LNCaP clone FGC (cell line): ENCODE data around the gene RAB1B.

Source experiments
- DNase-seq: peaks from one replicate; pipeline ENCODE4 v3.0.0-alpha.2; 2011; ENCODE audit warnings: low read depth
- H3K4me3 ChIP-seq: 2 replicates; pipeline ENCODE4 v1.5.1; 2011; ENCODE audit warnings: mild to moderate bottlenecking, low read depth, low read length, control low read depth
- TF ChIP-seq, protein P1 (sequence below): IDR thresholded peaks from 2 replicates; pipeline ENCODE4 v1.5.1; 2012; ENCODE audit warnings: mild to moderate bottlenecking; ENCODE audit not compliant: control insufficient read depth, insufficient read depth; ENCODE audit errors: extremely low read depth

RAB1B gene

DNA sequence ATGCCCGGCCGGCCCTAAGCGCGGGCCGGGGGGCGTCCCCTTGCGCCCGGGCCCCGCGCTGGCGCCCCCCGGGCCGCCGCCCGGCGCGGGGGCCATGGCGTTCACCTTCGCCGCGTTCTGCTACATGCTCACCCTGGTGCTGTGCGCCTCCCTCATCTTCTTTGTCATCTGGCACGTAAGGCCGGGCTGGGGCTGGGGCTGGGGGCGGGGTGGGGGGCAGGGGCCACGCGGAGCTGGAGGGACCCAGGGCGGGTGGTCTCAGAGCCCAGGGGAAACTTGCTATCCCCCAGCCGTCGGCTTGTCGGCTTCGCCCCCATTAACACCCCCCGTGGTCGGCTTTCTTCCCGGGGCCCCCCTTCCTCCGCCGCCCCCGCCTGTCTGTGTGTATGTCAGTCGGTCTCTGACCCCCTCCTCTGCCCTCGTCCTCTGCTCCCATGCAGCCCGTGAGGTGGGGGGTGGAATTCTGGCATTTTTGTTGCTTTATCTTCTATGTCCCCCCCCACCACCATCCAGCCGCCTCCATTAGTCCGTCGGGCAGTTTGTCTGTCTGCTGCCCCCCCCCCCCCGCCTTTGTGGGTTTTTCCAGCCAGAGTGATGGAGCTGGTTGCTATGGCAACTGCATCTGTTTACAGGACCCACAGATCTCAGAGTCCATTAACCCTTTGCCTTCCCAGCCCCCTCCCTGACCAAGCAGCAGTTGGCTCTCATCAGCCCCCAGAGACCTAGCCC, 10.1 kb downstream of the RAB1B start:
- H3K4me3 ChIP-seq: no peak overlapping the region
- no peak for DNase-seq
- TF ChIP-seq, protein P1, sequence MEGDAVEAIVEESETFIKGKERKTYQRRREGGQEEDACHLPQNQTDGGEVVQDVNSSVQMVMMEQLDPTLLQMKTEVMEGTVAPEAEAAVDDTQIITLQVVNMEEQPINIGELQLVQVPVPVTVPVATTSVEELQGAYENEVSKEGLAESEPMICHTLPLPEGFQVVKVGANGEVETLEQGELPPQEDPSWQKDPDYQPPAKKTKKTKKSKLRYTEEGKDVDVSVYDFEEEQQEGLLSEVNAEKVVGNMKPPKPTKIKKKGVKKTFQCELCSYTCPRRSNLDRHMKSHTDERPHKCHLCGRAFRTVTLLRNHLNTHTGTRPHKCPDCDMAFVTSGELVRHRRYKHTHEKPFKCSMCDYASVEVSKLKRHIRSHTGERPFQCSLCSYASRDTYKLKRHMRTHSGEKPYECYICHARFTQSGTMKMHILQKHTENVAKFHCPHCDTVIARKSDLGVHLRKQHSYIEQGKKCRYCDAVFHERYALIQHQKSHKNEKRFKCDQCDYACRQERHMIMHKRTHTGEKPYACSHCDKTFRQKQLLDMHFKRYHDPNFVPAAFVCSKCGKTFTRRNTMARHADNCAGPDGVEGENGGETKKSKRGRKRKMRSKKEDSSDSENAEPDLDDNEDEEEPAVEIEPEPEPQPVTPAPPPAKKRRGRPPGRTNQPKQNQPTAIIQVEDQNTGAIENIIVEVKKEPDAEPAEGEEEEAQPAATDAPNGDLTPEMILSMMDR: no peak

DNA sequence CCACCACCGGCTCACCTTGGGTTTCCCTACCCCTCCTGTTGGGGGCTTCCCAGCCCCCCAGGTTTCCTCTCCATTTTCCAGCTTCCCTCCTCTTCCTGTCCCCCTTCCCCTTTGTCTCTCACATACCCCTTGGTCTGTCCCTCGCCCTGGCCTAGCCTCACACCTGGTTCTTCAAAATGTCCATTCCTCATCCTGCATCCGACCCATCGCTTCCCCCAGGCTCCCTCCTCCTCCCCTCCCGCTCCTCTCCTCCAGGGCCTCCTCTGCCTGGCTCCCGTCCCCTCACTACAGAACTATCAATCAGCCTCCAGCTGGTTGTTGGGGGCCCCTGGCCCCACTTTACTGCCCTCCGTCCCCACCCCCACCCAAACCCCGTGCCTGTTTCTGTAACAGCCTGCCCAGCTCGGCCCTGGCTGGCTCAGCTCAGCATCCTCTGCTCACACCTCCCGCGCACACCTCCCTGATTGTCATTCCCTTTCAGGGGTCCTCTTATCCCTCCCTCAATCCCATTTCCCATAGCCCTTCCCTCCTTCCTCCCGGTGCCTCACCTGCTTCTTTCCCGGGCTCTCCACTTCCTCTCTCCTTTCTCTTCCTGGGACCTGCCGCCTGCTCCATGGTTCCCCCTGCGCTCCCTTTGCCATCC, 10.8 kb downstream of the RAB1B start:
- H3K4me3 ChIP-seq: no peak overlapping the region
- TF ChIP-seq, protein P1: no peak
- DNase-seq: no peak

DNA sequence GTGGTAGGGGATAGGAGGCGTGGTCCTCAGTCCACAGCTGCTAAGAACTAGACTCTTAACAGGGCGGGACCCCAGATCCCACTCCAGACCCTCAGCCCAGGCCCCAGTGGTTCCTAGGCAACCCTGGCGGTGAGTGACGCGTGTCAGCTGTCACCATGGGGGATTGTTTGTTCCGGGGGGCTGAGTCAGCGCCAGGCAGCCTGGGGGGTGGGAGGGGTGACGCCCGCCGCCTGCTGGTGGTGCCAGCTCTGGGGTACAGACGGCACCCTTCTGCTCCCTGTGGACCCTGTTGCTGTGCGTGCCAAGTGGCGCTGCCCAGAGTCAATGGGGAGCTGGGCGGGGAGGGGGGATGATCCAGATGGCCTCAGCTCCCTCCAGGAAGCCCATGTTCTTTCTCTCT, 12.0 kb downstream of the RAB1B start:
- no peak overlapping the region for H3K4me3 ChIP-seq
- no peak for DNase-seq
- TF ChIP-seq, protein P1: no peak

DNA sequence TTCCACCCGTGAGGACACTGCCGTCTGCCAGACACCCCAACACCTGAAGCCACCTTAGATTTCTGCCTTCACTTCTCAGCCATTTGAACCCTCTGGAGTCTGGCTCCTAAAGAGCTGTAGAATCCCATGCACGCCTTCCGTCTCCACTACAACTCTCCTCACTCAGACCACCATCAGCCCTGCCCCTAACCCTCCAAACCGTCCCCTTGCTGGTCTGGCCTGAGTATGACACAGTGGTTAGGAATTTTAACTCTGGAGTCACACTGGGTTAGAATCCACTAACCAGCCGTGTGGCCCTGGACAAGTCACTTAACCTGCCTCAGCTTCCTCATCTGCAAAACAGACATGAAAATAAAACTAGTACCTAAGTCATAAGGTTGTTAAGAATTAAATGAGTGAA, 12.6 kb downstream of the RAB1B start:
- no peak for DNase-seq
- H3K4me3 ChIP-seq: no peak overlapping the region
- TF ChIP-seq, protein P1: no peak

DNA sequence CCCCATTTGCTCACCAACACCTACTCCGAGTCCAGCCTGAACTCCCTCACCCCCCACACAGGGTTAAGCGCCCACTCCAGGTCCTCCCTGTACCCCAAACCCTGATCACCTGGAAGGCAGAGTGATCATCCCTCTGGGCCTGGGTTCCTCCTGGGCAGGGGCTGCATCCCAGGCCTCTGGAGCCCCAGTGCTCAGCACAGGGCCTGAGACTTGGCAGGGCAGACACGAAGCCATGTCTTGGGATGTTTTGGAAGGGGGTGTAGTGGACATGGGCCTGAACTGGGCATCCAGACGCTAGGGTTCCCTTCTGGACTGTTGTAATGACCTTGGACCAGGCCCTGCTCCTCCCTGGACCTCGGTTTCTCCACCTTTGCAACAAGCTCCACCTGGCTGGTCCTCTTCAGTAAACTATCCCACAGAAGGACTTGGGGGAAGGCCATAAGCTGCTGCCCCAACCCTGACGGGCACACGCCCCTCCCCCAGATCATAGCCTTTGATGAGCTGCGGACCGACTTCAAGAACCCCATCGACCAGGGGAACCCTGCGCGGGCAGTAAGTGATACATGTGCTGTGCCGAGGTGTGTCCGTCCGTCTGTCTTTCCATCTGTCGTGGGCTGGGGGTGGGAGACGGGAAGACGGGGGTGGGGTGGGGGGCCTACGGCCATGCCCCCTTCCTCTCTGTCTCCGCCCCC, 13.5 kb downstream of the RAB1B start:
- H3K4me3 ChIP-seq: no peak overlapping the region
- DNase-seq: no peak
- TF ChIP-seq, protein P1: no peak

DNA sequence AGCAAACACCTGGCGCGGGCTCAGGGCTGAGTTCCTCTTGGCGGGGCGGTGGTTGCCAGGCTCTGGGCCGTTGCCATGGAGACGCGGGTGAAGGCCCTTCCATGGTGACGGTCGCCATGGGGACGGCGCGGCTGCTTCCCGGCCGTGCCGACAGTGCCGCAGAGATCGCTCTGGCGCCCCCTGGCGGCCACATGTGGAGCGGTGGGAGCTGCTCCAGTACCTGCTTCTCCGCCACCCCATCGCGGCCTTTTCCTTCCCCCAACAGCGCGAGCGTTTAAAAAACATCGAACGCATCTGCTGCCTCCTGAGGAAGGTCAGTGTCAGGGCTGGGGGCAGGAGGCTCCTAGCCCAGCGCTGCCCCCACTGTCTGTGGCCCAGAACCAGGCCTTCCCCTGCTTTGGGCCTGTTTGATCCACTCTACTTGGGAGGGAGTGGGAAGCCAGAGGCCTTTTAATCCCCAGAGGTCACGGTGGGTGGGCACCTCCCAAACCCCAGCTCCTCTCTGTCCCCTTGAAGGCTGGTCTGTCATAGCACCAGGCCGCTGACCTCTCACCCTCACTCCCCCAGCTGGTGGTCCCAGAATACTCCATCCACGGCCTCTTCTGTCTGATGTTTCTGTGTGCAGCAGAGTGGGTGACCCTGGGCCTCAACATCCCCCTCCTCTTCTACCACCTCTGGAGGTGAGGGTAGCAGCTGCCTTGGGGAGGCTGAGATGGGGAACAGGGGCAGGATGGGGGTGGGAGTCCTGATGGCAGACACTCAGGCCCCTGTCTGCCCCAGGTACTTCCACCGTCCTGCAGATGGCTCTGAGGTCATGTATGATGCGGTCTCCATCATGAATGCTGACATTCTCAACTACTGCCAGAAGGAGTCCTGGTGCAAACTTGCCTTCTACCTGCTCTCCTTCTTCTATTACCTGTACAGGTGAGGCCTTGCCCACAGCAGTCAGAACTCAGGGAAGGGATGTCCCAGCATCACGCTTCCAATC, 14.3 kb downstream of the RAB1B start:
- TF ChIP-seq, protein P1: peak; percentile 95
- DNase-seq: peak; percentile 85
- no peak overlapping the region for H3K4me3 ChIP-seq
